Measurements from ENCODE around the gene RIMBP2.
"Not testable (repeated sequence)": the region's sequence is repeated elsewhere in the genome, so short reads cannot be mapped to it uniquely, and the experiment has no call there.

Gene RIMBP2

DNA sequence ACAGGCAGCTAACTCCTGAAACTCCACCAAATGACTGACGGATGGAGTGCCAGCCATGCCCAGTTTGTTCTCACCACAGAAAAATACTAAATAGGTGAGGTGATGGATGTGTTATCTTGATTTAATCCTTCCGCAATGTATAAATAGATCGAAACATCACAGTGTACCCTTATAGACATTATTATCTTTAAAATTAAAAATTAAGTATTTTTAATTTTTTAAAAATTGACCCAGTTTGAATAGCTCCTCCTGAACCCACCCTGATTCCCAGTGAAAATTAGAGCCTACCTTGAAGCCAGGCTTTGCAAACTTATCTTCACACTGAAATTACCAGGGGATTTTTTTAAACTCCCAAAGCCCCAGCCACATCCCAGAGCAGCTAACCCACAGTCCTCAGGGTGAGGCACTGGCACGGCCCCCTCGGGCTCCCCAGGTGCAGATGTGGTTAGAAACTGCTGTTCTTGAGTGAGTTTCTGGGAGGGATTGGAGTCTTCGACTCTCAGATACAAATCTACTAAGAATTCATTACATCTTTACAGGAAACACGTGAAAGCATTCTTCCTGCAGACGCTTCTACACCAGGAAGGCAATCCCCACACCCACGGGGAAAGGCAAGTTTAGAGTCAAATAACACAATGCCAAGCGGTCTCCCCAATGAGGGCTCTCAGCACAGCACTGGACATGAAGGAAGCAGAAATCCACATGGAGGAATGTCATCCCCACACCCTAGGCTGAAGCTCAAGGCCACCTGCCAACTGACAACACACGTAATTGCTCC, 126.4 kb downstream of the RIMBP2 start:
- DNase-seq, result no peak

DNA sequence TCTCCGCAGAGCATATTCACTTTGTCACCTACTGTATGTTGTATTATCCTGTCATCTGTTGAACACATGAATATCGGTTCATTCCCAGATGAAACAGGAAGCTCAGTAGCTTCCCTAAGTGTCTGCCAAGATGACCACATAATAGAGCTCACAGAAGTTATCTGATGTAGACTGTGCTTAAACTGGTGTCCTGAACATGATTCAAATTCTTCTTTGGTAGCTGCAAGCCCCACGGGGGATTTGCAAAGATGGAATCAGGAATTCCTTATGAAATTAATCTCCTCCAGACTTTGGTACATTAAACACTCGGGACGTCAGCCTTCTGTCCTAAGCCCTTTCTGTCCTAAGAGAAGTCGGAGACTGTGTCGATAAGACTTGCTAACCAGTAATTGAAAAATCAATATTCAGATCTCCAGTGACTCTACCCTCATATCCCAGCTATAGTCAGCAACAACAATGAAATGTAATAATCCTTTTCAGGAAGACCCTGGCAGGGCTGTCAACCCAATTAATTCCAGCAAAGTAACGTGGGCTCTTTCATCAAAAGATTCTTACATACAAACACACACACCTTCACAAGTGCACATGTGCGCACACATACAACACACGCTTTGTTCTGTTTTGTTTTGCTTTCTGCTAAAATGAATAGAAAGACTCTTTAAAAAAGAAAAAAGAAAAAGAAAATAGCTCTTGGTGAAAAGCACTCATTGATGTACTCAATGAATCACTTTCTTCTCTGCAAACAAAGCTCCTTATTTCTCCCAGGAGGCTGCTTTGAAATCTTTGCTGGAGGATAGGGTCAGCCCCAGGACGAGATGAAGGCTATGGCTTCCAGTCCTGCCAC, 127.2 kb downstream of the RIMBP2 start:
- no peak for DNase-seq

DNA sequence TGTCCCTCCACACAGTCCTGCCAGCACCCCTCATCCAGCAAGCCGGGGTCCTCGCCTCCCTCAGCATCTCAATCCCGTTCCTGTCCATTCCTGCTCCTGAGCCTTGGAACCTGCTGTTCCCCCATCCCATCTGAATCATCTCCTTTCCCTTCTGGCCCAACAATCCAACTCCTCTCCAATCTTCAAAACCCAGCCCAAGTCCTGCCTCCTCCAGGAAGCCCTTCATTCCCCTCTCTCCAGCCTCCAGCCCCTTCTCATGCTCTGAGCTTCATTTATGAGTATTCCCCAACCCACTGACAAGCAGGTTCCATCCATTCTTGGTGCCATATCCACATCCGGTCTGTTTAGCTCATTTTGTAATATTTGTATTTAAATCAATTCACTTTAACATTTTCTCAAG, 128.1 kb downstream of the RIMBP2 start:
- no peak for DNase-seq

DNA sequence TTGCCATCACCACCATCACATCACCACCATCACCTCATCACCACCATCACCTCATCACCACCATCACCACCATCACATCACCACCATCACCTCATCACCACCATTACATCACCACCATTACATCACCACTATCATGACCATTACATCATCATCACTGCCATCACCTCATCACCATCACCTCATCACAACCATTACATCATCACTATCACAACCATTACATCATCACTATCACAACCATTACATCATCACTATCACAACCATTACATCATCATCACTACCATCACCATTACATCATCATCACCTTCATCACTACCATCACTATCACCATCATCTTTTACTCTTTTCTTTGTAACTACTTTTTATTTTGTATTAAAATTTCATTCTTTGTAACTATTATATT, 131.6 kb downstream of the RIMBP2 start:
- DNase-seq, result not testable (repeated sequence)

DNA sequence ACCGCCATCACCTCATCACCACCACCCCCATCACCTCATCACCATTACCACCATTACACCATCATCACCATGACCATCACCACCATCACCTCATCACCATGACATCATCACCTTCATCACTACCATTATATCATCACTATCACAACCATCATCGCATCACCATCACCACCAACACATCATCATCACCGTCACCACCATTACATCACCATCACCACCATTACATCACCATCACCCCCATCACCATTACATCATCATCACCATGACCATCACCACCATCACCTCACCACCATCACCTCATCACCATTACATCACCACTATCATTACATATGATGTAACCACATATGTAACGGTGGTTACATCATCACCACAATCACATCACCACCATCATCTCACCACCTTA, 132.3 kb downstream of the RIMBP2 start:
- no peak for DNase-seq

DNA sequence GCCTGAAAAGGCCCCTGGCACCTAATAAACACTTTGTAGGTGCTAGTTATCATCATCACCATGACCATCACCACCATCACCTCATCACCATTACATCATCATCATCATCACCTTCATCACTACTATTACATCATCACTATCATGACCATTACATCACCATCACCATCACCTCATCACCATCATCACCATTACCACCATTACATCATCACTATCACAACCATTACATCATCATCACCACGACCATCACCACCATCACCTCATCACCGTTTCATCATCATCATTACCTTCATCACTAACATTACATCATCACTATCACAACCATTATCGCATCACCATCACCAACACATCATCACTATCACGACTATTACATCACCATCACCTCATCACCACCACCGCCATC, 132.8 kb downstream of the RIMBP2 start:
- DNase-seq, result no peak

DNA sequence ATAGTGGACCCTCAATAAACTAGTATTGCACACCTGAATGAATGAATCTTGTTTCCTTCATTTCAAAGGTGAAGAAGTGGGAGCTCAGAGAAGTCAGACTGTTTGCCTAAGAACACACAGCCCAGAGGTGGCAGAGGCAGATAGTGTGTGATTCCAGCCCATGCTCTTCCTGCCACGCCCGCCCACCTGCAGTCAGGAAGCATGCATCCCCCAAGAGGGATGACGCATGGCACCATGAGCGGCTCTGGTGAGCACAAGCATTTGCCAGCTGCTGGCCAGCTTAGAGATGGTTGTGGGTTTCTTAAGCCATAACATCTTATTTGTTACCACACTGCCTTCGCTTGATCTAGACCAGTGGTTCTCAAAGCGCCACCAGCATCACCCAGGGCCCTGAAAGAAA, 133.8 kb downstream of the RIMBP2 start:
- no peak for DNase-seq

DNA sequence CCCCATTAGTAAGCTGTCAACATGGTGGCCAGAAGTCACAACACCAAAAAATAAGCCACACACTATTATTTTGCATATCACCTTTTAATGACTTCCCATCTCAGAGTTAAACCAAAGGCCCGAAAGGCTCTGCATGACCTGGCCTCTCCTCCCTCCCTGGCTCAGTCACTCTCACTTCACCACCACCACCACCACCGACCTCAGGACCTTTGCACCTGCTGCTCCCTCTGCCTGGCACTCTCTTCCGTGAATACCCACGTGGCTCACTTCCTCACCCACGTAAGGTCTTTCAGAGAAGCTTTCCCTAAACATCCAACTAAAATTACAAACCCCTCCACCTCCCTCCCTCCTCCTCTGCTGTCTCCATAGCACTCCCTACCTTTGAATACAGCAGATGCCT, 134.3 kb downstream of the RIMBP2 start:
- no peak for DNase-seq

DNA sequence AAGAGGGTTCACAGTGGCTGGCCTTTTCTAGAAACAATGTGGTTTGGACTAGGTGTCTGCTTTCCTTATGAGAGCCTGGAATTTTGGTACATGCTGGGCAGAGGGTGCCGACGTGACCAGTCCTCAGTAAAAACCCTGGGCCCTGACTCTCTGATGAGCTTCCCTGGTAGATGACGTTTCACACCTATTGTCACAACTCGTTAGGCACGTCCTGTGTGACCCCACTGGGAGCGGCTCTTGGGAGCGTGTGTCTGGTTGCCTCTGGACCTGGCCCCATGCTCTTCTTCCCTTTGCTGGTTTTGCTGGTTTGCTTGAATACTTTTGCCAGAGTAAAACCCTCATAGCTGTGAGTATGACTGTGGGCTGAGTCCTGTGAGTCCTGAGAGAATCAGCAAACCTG, 136.9 kb downstream of the RIMBP2 start:
- DNase-seq, result no peak

DNA sequence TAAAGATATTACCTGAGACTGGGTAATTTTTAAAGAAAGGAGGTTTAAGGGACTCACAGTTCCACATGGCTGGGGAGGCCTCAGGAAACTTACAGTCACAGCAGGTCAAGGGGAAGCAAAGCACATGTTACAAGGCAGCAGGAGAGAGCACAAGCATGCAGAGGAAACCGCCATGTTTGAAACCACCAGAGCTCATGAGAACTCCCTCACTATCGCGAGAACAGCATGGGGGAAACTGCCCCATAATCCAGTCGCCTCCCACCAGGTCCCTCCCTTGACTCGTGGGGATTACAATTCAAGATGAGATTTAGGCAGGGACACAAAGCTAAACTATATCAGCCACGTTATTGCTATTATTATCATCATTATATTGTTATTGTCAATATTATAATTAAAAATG, 138.7 kb downstream of the RIMBP2 start:
- no peak for DNase-seq

DNA sequence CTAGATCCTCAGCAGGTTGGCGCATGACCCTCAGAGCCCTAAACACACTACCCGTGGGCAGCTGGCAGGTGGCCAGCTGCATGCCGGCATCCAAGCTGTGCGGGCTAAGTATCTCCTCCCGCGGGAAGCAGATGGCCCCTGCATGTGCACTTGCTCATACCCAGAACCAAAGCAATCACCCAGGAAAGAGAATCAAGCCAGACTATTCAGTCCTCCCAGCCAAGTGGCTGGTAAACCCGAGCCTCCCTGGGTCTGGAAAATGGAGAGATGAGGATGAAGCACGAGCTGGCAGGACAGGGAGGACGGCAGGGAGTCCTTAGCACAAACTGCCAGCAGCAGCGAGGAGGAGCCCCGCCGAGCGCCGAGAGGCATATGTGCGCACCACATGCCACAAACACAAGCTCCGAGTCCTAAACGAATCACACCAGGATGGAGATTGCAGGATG, 139.7 kb downstream of the RIMBP2 start:
- no peak for DNase-seq

DNA sequence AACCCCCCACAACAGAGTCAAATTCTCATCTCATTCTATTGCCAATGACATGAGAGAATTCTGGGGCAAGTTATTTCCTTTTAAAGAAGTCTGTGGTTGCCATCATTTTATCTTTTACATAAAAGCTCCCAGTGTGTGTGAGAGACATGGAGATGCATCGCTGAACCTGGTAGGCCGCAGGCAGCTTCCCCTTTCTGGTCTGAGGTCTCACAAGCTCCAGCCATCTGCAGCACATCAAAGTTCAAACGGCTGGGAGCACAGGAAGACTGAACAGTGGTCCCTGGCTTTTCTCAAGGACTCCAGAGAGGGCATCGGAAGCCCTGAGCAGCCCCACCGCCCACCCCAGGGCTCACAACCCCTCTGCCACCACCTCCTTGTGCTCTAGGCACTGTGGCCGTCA, 141.7 kb downstream of the RIMBP2 start:
- no peak for DNase-seq

DNA sequence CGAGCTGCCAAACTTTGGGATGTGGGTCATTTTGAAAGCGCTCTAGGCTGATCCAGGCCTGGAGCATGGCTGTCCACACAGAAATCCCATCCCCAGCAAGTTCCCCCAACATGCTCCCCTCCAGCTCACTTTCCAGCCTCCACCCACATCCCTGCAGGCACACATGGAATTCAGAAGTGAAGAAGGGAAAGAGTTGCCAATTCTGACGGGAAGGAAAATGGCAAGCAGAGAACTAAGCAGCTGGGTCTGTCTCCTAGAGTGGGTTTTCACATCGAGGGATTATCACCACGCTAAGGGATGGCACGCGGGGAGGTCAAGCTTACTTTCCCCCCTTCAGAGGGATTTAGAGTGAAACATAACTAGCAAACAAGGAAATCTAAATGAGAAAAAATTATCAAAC, 142.3 kb downstream of the RIMBP2 start:
- DNase-seq, result no peak

DNA sequence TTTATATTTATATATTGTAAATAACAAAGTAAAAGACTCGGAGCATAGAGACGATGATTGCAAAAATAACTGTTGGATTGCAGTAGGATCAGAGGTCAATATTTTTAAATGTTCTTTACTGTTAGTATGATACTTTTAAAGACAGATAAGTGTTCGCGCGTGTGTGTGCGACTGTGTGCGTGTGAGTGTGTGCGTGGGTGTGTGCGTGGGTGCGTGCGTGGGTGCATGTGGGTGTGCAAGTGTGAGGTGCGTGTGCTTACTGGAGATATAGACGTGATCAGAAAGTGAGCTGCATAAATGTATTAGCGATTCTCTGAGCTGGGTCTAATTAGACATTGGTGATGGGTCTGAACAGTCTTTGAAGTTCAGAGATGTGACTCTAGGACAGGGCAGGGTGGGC, 142.9 kb downstream of the RIMBP2 start:
- DNase-seq, result no peak

DNA sequence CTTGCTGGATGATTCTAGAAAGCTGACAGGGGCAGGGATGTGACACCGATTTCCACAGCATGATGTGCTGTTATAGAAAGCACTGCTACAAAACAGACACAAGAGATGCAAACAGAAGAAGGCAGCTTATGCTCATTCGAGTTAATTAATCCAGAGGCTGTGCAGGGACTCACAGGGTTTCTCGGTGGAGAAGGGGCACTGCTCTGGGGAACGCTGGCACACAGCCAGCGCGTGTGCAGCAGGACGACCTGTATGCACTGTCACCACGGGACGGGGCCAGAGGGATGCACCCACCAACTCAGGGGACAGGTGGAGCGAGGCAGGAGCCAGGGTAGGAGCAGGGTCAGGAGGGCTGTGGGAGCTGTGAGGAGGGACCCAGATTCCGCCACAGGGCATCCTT, 143.5 kb downstream of the RIMBP2 start:
- no peak for DNase-seq

DNA sequence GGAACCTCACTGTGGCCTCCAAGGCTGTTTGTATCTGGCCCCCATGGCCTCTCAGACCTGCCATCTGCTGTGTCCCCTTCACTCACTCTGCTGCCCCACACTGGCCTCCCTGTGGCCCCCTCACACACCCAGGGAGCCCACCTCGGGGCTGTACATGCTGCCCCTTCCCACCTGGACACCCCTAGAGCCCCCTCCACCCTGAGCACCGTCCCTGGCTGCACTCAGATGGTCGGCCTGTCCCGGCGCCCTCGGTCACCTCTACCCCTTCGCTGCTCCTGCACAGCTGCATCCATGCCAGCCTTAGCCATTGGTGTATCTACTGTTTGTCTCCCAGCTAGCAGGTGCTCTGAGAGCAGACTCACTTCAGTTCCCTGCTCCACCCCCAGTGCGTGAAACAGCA, 144.4 kb downstream of the RIMBP2 start:
- DNase-seq, result no peak

DNA sequence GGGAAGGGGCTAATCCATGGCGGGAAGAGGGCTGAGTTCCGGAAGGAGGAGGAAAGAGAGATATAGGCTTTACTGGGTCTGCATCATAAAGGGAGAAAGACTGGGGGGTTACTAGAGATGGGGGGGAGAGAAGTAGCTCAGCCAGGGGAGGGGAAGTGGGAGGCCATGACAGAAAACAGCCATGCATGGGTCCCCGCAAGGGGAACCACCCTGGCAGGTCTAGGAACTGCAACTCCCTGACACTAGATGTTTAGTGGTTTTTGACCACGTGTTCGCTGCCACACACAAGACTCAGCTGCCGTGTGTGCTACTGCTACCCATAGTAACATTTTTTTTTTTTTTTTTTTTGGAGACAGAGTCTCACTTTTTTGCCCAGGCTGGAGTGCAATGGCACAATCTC, 145.0 kb downstream of the RIMBP2 start:
- DNase-seq, result no peak

DNA sequence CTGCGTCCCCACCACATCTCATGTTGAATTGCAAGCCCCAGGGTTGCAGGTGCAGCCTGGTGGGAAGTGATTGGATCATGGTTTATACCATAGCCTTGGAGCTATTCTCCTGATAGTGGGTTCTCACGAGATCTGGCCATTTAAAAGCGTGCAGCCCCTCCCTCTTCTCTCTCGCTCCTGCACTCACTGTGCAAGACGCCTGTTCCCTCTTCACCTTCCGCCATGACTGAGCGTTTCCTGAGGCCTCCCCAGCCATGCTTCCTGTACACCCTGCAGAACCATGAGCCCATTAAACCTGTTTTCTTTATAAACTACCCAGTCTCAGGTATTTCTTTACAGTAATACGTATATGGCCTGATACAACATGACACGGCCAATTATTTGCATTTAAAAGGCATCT, 146.6 kb downstream of the RIMBP2 start:
- no peak for DNase-seq

DNA sequence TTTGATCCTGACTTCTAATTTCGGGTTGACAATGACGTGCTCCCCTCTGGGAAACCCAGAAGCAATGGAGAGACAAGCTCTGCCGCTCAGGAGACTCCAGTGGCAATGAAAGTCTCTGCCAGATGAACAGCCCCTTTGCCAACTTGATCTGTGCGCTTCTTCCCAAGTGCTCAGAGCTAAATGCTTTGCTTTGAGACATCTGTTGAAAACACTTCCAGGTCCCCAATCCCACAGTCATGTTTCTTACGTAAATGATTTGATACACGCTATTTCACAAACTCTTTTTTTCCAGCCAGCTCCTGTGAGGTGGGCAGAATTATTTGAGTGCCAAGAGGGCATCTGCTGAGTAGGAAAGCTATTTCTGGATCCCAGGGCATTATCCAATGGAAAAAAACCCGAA, 147.6 kb downstream of the RIMBP2 start:
- DNase-seq, result no peak

DNA sequence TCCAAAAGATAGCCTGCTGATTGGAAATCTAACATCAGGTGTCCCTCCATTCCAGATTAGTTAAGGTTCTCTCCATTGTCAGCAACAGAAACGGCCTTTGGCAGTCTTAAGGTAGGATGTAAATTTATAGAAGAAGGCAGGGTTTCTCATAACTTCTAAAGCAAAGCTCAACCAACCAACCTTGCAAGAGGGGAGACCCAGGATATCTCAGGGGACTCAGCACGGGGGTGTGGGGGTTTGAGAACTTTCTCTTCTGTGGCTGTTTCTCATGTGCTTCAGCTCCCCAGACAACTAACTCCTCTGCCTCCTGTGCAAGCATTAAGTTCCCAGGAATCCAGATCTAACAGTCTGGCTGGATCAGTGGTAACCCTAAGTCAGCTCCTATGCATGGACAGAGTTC, 148.1 kb downstream of the RIMBP2 start:
- DNase-seq, result no peak

DNA sequence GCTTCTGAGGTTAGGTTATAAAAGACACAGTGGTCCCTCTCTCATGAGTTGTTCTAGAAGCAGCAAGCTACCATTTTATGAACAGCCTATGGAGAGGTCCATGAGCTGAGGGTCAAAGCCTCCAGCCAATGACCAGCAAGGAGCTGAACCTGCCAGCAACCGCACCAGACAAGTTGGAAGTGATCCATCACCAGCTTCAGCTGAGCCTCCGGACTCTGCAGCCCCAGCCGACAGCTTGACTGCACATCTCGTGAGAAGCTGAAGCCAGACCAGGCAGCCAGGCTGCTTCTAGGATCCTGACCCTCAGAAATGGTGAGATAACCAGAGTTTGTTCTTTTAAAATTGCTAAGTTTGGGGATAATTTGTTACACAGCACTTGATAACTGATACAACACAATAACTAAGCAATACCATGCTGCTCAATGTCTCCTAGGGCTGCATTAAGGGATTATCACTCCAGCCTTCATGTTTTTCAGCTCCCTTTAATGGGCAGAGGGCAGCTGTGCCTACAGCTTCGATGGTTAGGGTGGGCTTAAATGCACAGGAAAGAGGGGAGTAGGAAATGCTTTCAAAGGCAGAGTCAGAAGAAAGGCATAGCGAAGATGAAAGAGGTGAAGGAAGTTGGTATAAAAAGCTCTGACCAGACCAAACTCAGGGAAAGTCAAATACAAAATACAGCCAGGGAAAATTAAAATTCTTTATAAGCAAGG, 149.5 kb downstream of the RIMBP2 start:
- DNase-seq, result no peak

DNA sequence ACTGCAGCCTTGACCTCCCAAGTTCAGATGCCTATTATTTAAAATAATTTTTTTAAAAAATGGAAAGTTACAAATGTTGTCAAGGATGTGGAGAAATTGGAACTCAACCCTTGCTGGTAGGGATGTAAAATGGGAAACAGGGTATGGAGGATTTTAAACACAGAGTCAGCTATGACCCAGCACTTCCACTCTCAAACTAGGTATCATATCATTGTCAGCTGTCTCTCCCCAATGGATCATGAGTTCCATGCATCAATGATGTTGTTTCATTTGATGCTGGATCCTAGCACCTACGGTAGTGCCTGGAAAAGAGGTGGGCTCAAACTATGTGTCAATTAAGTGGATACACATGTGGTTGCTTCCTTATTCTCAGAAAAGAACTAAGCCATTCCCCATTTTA, 150.9 kb downstream of the RIMBP2 start:
- no peak for DNase-seq

DNA sequence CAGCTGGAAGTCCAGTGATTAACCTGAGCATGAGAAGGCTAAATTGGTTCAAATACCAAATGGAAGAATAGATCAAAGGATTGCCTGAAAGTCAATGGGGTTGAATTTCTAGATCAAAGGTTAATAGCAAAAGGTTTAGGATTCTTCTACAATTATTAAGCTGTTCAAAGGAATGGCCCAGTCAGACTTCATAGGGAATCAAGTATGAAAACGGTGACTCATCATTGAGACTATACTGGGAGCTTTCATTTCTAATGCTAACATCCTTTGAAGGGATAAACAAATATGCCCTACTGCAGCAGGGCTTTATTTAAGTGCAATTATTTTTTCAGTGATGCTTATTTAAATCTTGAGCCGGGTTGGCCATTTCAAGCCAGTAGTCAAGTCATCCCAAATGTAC, 152.8 kb downstream of the RIMBP2 start:
- DNase-seq, result no peak

DNA sequence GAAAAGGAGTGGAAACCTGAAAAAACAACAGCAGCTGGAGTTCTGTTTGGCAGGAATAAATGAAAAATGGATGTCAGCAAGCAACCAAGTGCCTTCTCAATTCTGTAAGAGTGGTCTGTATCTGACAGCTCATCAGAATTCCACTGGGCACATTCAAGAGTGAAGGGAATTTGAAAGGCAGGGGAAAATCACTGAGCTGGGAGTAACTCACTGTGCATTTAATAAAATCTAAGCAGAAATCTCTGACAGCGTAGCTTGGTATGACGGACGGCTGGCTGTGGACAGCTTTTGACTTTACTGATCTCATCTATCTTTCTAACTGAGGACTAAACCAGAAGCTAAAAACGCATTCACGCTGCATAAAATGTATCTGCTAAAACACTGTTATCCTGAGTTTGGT, 153.4 kb downstream of the RIMBP2 start:
- no peak for DNase-seq
